ENCODE data around the gene TYMP.

DNA sequence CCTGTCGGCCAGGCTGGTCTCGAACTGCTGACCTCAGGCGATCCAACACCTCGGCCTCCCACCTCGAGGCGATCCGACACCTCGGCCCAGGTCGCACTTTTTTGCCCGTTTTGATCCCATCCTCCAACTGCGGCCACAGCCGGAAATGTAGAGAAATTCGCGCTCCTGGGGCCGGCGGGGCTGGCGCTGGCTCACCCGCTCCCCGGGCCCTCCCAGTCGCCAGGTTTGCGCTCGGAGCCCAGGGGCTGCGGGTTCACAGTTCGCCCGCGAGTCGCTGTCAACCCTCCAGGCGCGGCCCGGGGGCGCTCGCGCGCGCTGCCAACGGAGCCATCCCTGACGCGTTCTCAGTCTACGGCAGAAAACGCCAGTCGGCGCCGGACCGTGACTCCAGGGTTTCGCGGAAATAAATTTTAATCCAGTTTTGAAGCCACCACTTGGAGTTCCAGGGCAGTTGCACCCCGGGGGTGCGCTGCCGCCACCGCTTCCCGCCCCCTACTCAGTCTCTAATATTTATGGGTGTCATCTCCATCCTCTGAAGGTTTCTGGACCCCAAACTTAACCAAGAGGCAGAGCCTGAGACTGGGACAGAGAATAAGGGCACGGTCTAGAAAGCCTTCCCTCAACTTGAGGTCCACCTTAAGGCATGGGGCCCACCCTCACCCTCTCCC lies 14.4 kb upstream of the TYMP start:
- TF ChIP-seq CTCF (IDR thresholded peaks at IDR 0.05; ENCODE audit: insufficient read depth, low read length, poor library complexity, severe bottlenecking) (peak; percentile 80), EZH2phosphoT487 (conservative IDR thresholded peaks at IDR 0.05; ENCODE audit: low read length) (no peak)
